KMS-11 (cell line): ENCODE results near the gene FLVCR2.

Experiments used
- H2AFZ ChIP-seq: fragments of 200-600 bp; sonication (generic); 2 replicates; pipeline ENCODE4 v1.6.1; 2016; ENCODE audit warnings: antibody characterized with exemption, mixed run types, low read depth
- H3K27ac ChIP-seq: fragments of 200-600 bp; sonication (generic); 2 replicates; pipeline ENCODE4 v1.6.1; 2016; ENCODE audit warnings: mild to moderate bottlenecking, mixed run types
- H3K27me3 ChIP-seq: fragments of 200-600 bp; sonication (generic); 2 replicates; pipeline ENCODE4 v1.6.1; 2017; ENCODE audit warnings: mild to moderate bottlenecking, low read depth, mixed run types, moderate library complexity; ENCODE audit not compliant: insufficient read depth
- H3K36me3 ChIP-seq: fragments of 200-600 bp; sonication (generic); 2 replicates; pipeline ENCODE4 v1.6.1; 2017; ENCODE audit warnings: mild to moderate bottlenecking, mixed run types; ENCODE audit not compliant: insufficient read depth
- H3K4me1 ChIP-seq: fragments of 200-600 bp; sonication (generic); 2 replicates; pipeline ENCODE4 v1.6.1; 2016; ENCODE audit warnings: mild to moderate bottlenecking, low read depth, mixed run types; ENCODE audit not compliant: poor library complexity, severe bottlenecking
- H3K4me2 ChIP-seq: fragments of 200-600 bp; sonication (generic); 2 replicates; pipeline ENCODE4 v1.7.0; 2016; ENCODE audit warnings: mild to moderate bottlenecking, mixed run types
- H3K4me3 ChIP-seq: fragments of 200-600 bp; sonication (generic); IDR thresholded peaks from 2 replicates; pipeline ENCODE4 v1.6.1; 2017; ENCODE audit warnings: low read depth, low read length, mixed read lengths; ENCODE audit not compliant: insufficient read depth
- H3K79me2 ChIP-seq: fragments of 200-600 bp; sonication (generic); 2 replicates; pipeline ENCODE4 v1.6.1; 2016; ENCODE audit warnings: low read depth, mixed run types; ENCODE audit not compliant: insufficient read depth
- H3K9ac ChIP-seq: fragments of 200-600 bp; sonication (generic); 2 replicates; pipeline ENCODE4 v1.6.1; 2016; ENCODE audit warnings: mild to moderate bottlenecking, mixed run types
- H4K20me1 ChIP-seq: fragments of 200-600 bp; sonication (generic); 2 replicates; pipeline ENCODE4 v1.6.1; 2016; ENCODE audit warnings: mild to moderate bottlenecking, mixed run types; ENCODE audit not compliant: insufficient read depth
- CTCF ChIP-seq: fragments of 200-600 bp; sonication (generic); conservative IDR thresholded peaks from 2 replicates; pipeline ENCODE4 v1.6.1; 2017; ENCODE audit warnings: low read depth, mild to moderate bottlenecking, antibody characterized with exemption, low read length, moderate library complexity, mixed read lengths

Gene FLVCR2

GRCh38 chr14:75626396-75626795 lies 48.0 kb downstream of the FLVCR2 start:
- no peak for TF ChIP-seq CTCF
- no peaks in the 10 kb centered on the region for H3K4me1 ChIP-seq
- H3K36me3 ChIP-seq = no peaks in the 10 kb centered on the region
- H3K9ac ChIP-seq = no peak overlapping the region
- H2AFZ ChIP-seq = no peak overlapping the region
- no peak overlapping the region for H3K4me2 ChIP-seq
- H3K79me2 ChIP-seq = no peaks in the 10 kb centered on the region
- no peaks in the 10 kb centered on the region for H4K20me1 ChIP-seq
- H3K4me3 ChIP-seq = no peak overlapping the region
- no peak overlapping the region for H3K27ac ChIP-seq
- no peaks in the 10 kb centered on the region for H3K27me3 ChIP-seq

- Histone ChIP-seq H3K4me1 (no peaks in the 10 kb centered on the region), H4K20me1 (no peaks in the 10 kb centered on the region), H3K27me3 (no peaks in the 10 kb centered on the region), H3K36me3 (no peaks in the 10 kb centered on the region), H2AFZ (no peak overlapping the region), H3K27ac (no peak overlapping the region), H3K79me2 (no peaks in the 10 kb centered on the region), H3K4me2 (no peak overlapping the region), H3K4me3 (no peak overlapping the region), H3K9ac (no peak overlapping the region)
- no peak for TF ChIP-seq CTCF
These were observed 48.4 kb downstream of the FLVCR2 start for GRCh38 chr14:75626863-75627262.

GRCh38 chr14:75627406-75627805 lies 49.0 kb downstream of the FLVCR2 start:
- Histone ChIP-seq H3K4me3 (no peak overlapping the region), H3K27ac (no peak overlapping the region), H3K36me3 (no peaks in the 10 kb centered on the region), H2AFZ (no peak overlapping the region), H3K27me3 (no peaks in the 10 kb centered on the region), H3K4me2 (no peak overlapping the region), H4K20me1 (no peaks in the 10 kb centered on the region), H3K4me1 (no peaks in the 10 kb centered on the region), H3K79me2 (no peaks in the 10 kb centered on the region), H3K9ac (no peak overlapping the region)
- no peak for TF ChIP-seq CTCF

GRCh38 chr14:75628816-75629215 lies 50.4 kb downstream of the FLVCR2 start:
- Histone ChIP-seq H3K27ac (no peak overlapping the region), H3K27me3 (no peaks in the 10 kb centered on the region), H3K4me3 (no peak overlapping the region), H3K36me3 (no peaks in the 10 kb centered on the region), H3K79me2 (no peaks in the 10 kb centered on the region), H4K20me1 (no peaks in the 10 kb centered on the region), H3K9ac (no peak overlapping the region), H2AFZ (no peak overlapping the region), H3K4me1 (no peaks in the 10 kb centered on the region), H3K4me2 (no peak overlapping the region)
- TF ChIP-seq CTCF = no peak
